HEK293 (cell line): ENCODE data around the gene BLVRB.

Experiments used
- ZBTB10 ChIP-seq: fragments of 450-650 bp; formaldehyde crosslinking; IDR thresholded peaks from 2 replicates; pipeline ENCODE4 v1.5.1; 2016; ENCODE audit warnings: missing biosample characterization, missing genetic modification characterization
- ZNF274 ChIP-seq, 2 experiments: fragments of 200-500 bp in 1 of 2; fragments of 450-650 bp in 1 of 2; sonication (Bioruptor generic) in 1 of 2; formaldehyde crosslinking in 1 of 2; IDR thresholded peaks; 2 replicates each; pipeline versions ENCODE4 v1.5.1 to v1.6.1; 2014 to 2016; ENCODE audit warnings: borderline replicate concordance in 1 of 2, inconsistent platforms in 1 of 2, low read length in 1 of 2, missing biosample characterization in 1 of 2, missing genetic modification characterization in 1 of 2
- TF ChIP-seq, protein P1 (sequence below): fragments of 450-650 bp; formaldehyde crosslinking; IDR thresholded peaks from 2 replicates; pipeline ENCODE4 v1.5.1; 2016; ENCODE audit warnings: missing biosample characterization, missing genetic modification characterization

- TF ChIP-seq ZBTB10 (tag by site-specific recombination): no peak
- TF ChIP-seq, protein P1, sequence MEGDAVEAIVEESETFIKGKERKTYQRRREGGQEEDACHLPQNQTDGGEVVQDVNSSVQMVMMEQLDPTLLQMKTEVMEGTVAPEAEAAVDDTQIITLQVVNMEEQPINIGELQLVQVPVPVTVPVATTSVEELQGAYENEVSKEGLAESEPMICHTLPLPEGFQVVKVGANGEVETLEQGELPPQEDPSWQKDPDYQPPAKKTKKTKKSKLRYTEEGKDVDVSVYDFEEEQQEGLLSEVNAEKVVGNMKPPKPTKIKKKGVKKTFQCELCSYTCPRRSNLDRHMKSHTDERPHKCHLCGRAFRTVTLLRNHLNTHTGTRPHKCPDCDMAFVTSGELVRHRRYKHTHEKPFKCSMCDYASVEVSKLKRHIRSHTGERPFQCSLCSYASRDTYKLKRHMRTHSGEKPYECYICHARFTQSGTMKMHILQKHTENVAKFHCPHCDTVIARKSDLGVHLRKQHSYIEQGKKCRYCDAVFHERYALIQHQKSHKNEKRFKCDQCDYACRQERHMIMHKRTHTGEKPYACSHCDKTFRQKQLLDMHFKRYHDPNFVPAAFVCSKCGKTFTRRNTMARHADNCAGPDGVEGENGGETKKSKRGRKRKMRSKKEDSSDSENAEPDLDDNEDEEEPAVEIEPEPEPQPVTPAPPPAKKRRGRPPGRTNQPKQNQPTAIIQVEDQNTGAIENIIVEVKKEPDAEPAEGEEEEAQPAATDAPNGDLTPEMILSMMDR (tag by site-specific recombination): no peak
- TF ChIP-seq ZNF274 (IDR thresholded peaks at IDR 0.05; ENCODE audit: low read length): no peak
- TF ChIP-seq ZNF274 (tag by site-specific recombination; IDR thresholded peaks at IDR 0.05; ENCODE audit: borderline replicate concordance): no peak
These were observed 9.2 kb upstream of the BLVRB start for GRCh38 chr19:40474737-40475136.
